ENCODE measurements around the gene TTC12. TPM values are rescaled to one million over a fixed set of nuclear protein-coding genes. Genes with fewer than 3 reads are reported as not detected.

Gene TTC12
- total and polyA plus RNA-seq, 2 of the 8 experiments (the other 6 are each of a cell fraction or from before 2014, with no cell fraction given) = 4.7 to 9.0 TPM

- no peak overlapping the region for H3K23ac ChIP-seq (ENCODE audit: insufficient read length)
- CTCF ChIA-PET (ENCODE audit: partially characterized antibody) = interaction anchor here (1.1 kb wide), 1 partner anchor 35 kb away, joined by 4 read pairs; no protein-coding TSS in a partner anchor
- TF ChIP-seq EZH2 (IDR thresholded peaks at IDR 0.05; ENCODE audit: low read depth, low read length, severe bottlenecking) (no peak), CBX8 (IDR thresholded peaks at IDR 0.05; ENCODE audit: borderline replicate concordance, low read depth, low read length) (no peak), JUN (IDR thresholded peaks at IDR 0.05; ENCODE audit: low read depth, low read length) (no peak), CHD1 (IDR thresholded peaks at IDR 0.05; ENCODE audit: low read depth, low read length) (no peak), POU5F1 (IDR thresholded peaks at IDR 0.05; ENCODE audit: low read depth, low read length) (no peak), SP4 (IDR thresholded peaks at IDR 0.05; ENCODE audit: low read length) (no peak), SUZ12 (IDR thresholded peaks at IDR 0.05; ENCODE audit: low read length) (no peak), TCF12 (IDR thresholded peaks at IDR 0.05; ENCODE audit: low read depth, low read length) (no peak), KDM5A (IDR thresholded peaks at IDR 0.05; ENCODE audit: low read length) (no peak), CEBPB (IDR thresholded peaks at IDR 0.05; ENCODE audit: low read depth, low read length) (no peak), GTF2F1 (IDR thresholded peaks at IDR 0.05; ENCODE audit: borderline replicate concordance, low read depth, low read length) (no peak), KDM1A (IDR thresholded peaks at IDR 0.05; ENCODE audit: borderline replicate concordance, low read length) (no peak), MAFK (IDR thresholded peaks at IDR 0.05; ENCODE audit: low read depth, low read length) (no peak), ATF3 (IDR thresholded peaks at IDR 0.05; ENCODE audit: insufficient read depth, low read depth, low read length) (no peak), SAP30 (IDR thresholded peaks at IDR 0.05; ENCODE audit: insufficient read depth, insufficient replicate concordance, low read length) (no peak)
These were observed 49.0 kb downstream of the TTC12 start for GRCh38 chr11:113363406-113363805.

More at GRCh38 chr11:113363406-113363805, 49.0 kb downstream of the TTC12 start:
- POLR2A ChIA-PET (ENCODE audit: partially characterized antibody) = no interaction called here
- Histone ChIP-seq H3K27ac (ENCODE audit: low read depth, low read length) (no peak overlapping the region), H2BK120ac (replicated peaks; ENCODE audit: low read depth, low read length) (no peak overlapping the region), H3K4me3 (ENCODE audit: extremely low read depth in 1 of 4, insufficient read depth in 2 of 4, low read depth in 3 of 4, low read length in 4 of 4) (no peak overlapping the region), H4K8ac (ENCODE audit: extremely low read depth, insufficient read depth, low read length) (no peak overlapping the region), H3K18ac (ENCODE audit: extremely low read depth, low read length) (no peak overlapping the region), H2AFZ (ENCODE audit: low read length) (no peak overlapping the region), H3K23me2 (ENCODE audit: low read depth, low read length) (no peaks in the 10 kb centered on the region), H4K5ac (ENCODE audit: insufficient read length, low read depth, low read length) (no peak overlapping the region), H3K14ac (ENCODE audit: insufficient read length) (no peak overlapping the region), H2BK5ac (ENCODE audit: low read depth, low read length) (no peak overlapping the region), H4K20me1 (replicated peaks in 1 of 2; ENCODE audit: control insufficient read depth in 1 of 2, insufficient read depth in 2 of 2, low read length in 2 of 2) (peaks cover 0 to 1% of the 10 kb centered on the region in 2 experiments), H2BK15ac (ENCODE audit: low read length) (no peak overlapping the region), H3K36me3 (ENCODE audit: control insufficient read depth in 2 of 4, insufficient read depth in 4 of 4, low read length in 3 of 4) (0 out of 8 replicates have a peak, but pooled peaks cover 0 to 3% (median 0%) of the 10 kb centered on the region in 4 experiments), H2BK20ac (ENCODE audit: low read length) (no peak overlapping the region), H4K91ac (replicated peaks; ENCODE audit: insufficient read length, low read length) (no peak overlapping the region), H3K9me3 (ENCODE audit: insufficient read depth in 2 of 2, low read depth in 1 of 2, low read length in 1 of 2) (no peaks in the 10 kb centered on the region), H3K4me1 (replicated peaks in 1 of 4; ENCODE audit: control insufficient read depth in 3 of 4, insufficient read depth in 4 of 4, low read length in 3 of 4) (peaks cover 0 to 3% (median 0%) of the 10 kb centered on the region in 4 experiments; a peak in 1 of 7 replicates), H3K27me3 (replicated peaks in 1 of 4; ENCODE audit: control insufficient read depth in 3 of 4, extremely low read depth in 1 of 4, insufficient read depth in 3 of 4, low read length in 3 of 4) (no peaks in the 10 kb centered on the region), H2AK5ac (ENCODE audit: low read depth, low read length) (no peak overlapping the region), H3K4me2 (ENCODE audit: insufficient read depth in 1 of 2, low read depth in 2 of 2, low read length in 2 of 2) (no peak overlapping the region), H3K56ac (replicated peaks; ENCODE audit: insufficient read length, low read depth, low read length) (no peak overlapping the region), H3K9ac (replicated peaks in 1 of 4; ENCODE audit: extremely low read depth in 1 of 4, low read depth in 3 of 4, low read length in 3 of 4) (no peak overlapping the region), H3K79me1 (ENCODE audit: low read depth, low read length) (no peaks in the 10 kb centered on the region), H3K79me2 (ENCODE audit: control insufficient read depth in 1 of 2, insufficient read depth in 2 of 2, low read length in 2 of 2) (no peaks in the 10 kb centered on the region), H3K4ac (replicated peaks; ENCODE audit: insufficient read length, low read depth, low read length) (no peak overlapping the region), H2BK12ac (ENCODE audit: low read depth, low read length) (no peak overlapping the region)
- FAIRE-seq = no peak
- DNase-seq (ENCODE audit: low read depth in 1 of 2, low spot score in 2 of 2) = no peak
- 75% methylated on average over 5 of the region's 5 CpGs; no CpG with 5 or more reads in 1 of the 2 experiments for WGBS, 2 experiments (ENCODE audit: extremely low coverage in 1 of 2, insufficient coverage in 1 of 2, insufficient read length in 1 of 2, insufficient replicate concordance in 2 of 2, low coverage in 1 of 2, low lambda C conversion rate in 2 of 2, missing lambda C conversion rate in 1 of 2)
